Caco-2 (cell line): ENCODE data around the gene INTS12. TPM values are rescaled to one million over a fixed set of nuclear protein-coding genes. Genes with fewer than 3 reads are reported as not detected.

Source experiments
- BruUV-seq: library from RNA; stranded (reverse); fragments of 400-500 nt; replicated peaks from 2 replicates; lab custom pipeline; 2021; lab: Mats Ljungman, UMichigan
- CTCF ChIA-PET: fragments of 300-600 bp; sonication (Branson Sonifier 250); formaldehyde crosslinking; loops from one replicate; lab custom pipeline; 2022; ENCODE audit warnings: antibody characterized with exemption; lab: Charles Lee
- POLR2A ChIA-PET: fragments of 300-600 bp; sonication (Branson Sonifier 250); formaldehyde crosslinking; loops from one replicate; lab custom pipeline; 2022; ENCODE audit warnings: antibody characterized with exemption; lab: Charles Lee
- DNase-seq, 2 experiments: peaks; one replicate each; pipeline versions ENCODE4 v3.0.0 to v3.0.0-alpha.2; 2020 to 2022
- H3K27me3 ChIP-seq: replicated peaks from 2 replicates; pipeline ENCODE4 v1.6.0; 2011; ENCODE audit warnings: low read length; ENCODE audit not compliant: control insufficient read depth, insufficient read depth
- H3K36me3 ChIP-seq: 2 replicates; pipeline ENCODE4 v1.5.1; 2011; ENCODE audit warnings: low read length; ENCODE audit not compliant: control insufficient read depth, insufficient read depth
- H3K4me1 ChIP-seq: fragments of 250-450 bp; sonication (Bioruptor Pico); 2 replicates; pipeline ENCODE4 v1.5.1; 2020; ENCODE audit warnings: mild to moderate bottlenecking
- H3K4me3 ChIP-seq: 2 replicates; pipeline ENCODE4 v1.5.1; 2011; ENCODE audit warnings: low read depth, mild to moderate bottlenecking, control low read depth, low read length
- H3K9me3 ChIP-seq: fragments of 250-450 bp; sonication (Bioruptor Pico); 2 replicates; pipeline ENCODE4 v1.5.1; 2020; ENCODE audit warnings: mild to moderate bottlenecking, moderate library complexity
- H3K27ac Mint-ChIP-seq: one replicate; pipeline ENCODE4 v1.8.0; 2022; ENCODE audit warnings: mixed read lengths; ENCODE audit not compliant: unreplicated experiment
- H3K27me3 Mint-ChIP-seq: one replicate; pipeline ENCODE4 v1.8.0; 2022; ENCODE audit warnings: mixed read lengths; ENCODE audit not compliant: insufficient read depth, unreplicated experiment
- H3K36me3 Mint-ChIP-seq: one replicate; pipeline ENCODE4 v1.8.0; 2022; ENCODE audit warnings: mild to moderate bottlenecking, mixed read lengths; ENCODE audit not compliant: insufficient read depth, unreplicated experiment
- H3K4me1 Mint-ChIP-seq: one replicate; pipeline ENCODE4 v1.8.0; 2022; ENCODE audit warnings: low read depth, mixed read lengths; ENCODE audit not compliant: unreplicated experiment
- H3K4me3 Mint-ChIP-seq: one replicate; pipeline ENCODE4 v1.8.0; 2022; ENCODE audit warnings: mild to moderate bottlenecking, moderate library complexity, mixed read lengths; ENCODE audit not compliant: unreplicated experiment
- H3K9me3 Mint-ChIP-seq: one replicate; pipeline ENCODE4 v1.8.0; 2022; ENCODE audit warnings: mixed read lengths; ENCODE audit not compliant: unreplicated experiment
- CTCF ChIP-seq, 2 experiments: fragments of 200-600 bp in 1 of 2; IDR thresholded peaks; 1 replicate in 1 of 2; 2 replicates in 1 of 2; pipeline versions ENCODE4 v1.5.1 to v1.8.0; 2011 to 2022; ENCODE audit warnings: antibody characterized with exemption in 1 of 2, control low read depth in 1 of 2, inconsistent platforms in 1 of 2, low read depth in 1 of 2, low read length in 1 of 2, mild to moderate bottlenecking in 1 of 2, moderate library complexity in 1 of 2; ENCODE audit not compliant: insufficient read depth in 1 of 2, severe bottlenecking in 1 of 2, unreplicated experiment in 1 of 2
- intact Hi-C: fragments of 100-400 bp; cut with micrococcal nuclease; formaldehyde crosslinking; loops from one replicate; pipeline ENCODE4 v1.10.0; 2022; ENCODE audit not compliant: unreplicated experiment
- total RNA-seq: library from RNA; stranded (reverse); gene quantifications from 2 replicates; pipeline ENCODE4 v1.2.3, GENCODE V29; 2022

INTS12 gene
- total RNA-seq, 1 experiment from 2014 or later, result 16.1 TPM

DNA sequence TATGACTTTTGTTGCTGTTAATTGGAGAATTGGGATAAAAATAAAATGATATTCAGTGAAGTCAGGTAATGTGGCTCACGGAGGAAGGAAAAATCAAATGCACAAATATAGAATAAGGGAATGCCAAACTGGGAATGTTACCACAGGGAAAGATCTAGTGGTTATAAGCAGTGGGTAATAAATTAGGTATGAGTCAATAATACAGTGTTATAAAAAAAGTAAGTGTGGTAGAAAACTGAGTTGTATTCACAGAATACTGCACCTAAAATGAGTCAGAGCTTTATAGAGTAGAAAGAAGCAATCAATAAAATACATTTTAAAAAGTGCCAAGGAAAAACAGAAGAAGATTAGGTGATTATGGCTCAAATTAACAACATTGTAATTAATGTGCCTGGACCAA lies 34.5 kb downstream of the INTS12 start:
- no peak for DNase-seq
- Mint-ChIP-seq H3K4me1 (no peaks in the 10 kb centered on the region), H3K9me3 (no peaks in the 10 kb centered on the region), H3K4me3 (no peak overlapping the region), H3K27ac (no peak overlapping the region), H3K36me3 (no peaks in the 10 kb centered on the region), H3K27me3 (no peaks in the 10 kb centered on the region)
- TF ChIP-seq CTCF (IDR thresholded peaks at IDR 0.05; ENCODE audit: insufficient read depth in 1 of 2, low read depth in 1 of 2, low read length in 1 of 2, severe bottlenecking in 1 of 2, unreplicated experiment in 1 of 2), result no peak
- Histone ChIP-seq H3K27me3 (no peaks in the 10 kb centered on the region), H3K4me3 (no peak overlapping the region), H3K4me1 (no peaks in the 10 kb centered on the region), H3K9me3 (no peaks in the 10 kb centered on the region), H3K36me3 (no peaks in the 10 kb centered on the region)
- BruUV-seq, result no TSS peak
- intact Hi-C loops, result no loop called here
- ChIA-PET CTCF (no interaction called here), POLR2A (no interaction called here)

DNA sequence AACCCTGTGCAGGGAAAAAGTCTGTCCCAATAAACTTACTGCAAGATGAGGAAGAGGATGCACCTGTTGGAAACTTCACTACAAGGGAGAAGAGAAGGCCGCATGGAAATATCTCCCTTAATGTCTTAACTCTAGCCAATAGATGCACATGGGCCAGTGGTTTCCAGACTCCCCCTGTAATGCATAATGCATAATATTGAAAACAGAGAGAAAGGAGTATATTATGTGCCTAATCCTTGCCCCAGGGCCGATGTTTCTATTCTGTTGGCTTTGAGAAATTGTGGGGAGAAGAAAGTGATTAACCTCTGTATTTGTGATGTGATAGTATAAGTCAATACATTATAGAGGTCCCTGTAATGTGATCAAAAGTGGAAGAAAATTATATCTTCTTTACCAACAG lies 37.2 kb downstream of the INTS12 start:
- no peaks in the 10 kb centered on the region for H3K27me3 Mint-ChIP-seq
- H3K36me3 ChIP-seq, result no peaks in the 10 kb centered on the region
- H3K27me3 ChIP-seq, result no peaks in the 10 kb centered on the region
- no peak overlapping the region for H3K27ac Mint-ChIP-seq
- DNase-seq, result no peak
- intact Hi-C loops, result no loop called here
- no peak overlapping the region for H3K4me3 ChIP-seq
- H3K4me3 Mint-ChIP-seq, result no peak overlapping the region
- H3K36me3 Mint-ChIP-seq, result no peaks in the 10 kb centered on the region
- ChIA-PET CTCF (no interaction called here), POLR2A (no interaction called here)
- H3K4me1 Mint-ChIP-seq, result no peaks in the 10 kb centered on the region
- no peaks in the 10 kb centered on the region for H3K4me1 ChIP-seq
- no peaks in the 10 kb centered on the region for H3K9me3 Mint-ChIP-seq
- BruUV-seq, result no TSS peak
- H3K9me3 ChIP-seq, result no peaks in the 10 kb centered on the region
- no peak for TF ChIP-seq CTCF (IDR thresholded peaks at IDR 0.05; ENCODE audit: insufficient read depth in 1 of 2, low read depth in 1 of 2, low read length in 1 of 2, severe bottlenecking in 1 of 2, unreplicated experiment in 1 of 2)

- no TSS peak for BruUV-seq
- Histone ChIP-seq H3K4me1 (no peaks in the 10 kb centered on the region), H3K27me3 (no peaks in the 10 kb centered on the region), H3K4me3 (no peak overlapping the region), H3K36me3 (no peaks in the 10 kb centered on the region), H3K9me3 (no peaks in the 10 kb centered on the region)
- no peak for DNase-seq
- ChIA-PET CTCF (no interaction called here), POLR2A (no interaction called here)
- Mint-ChIP-seq H3K27ac (no peak overlapping the region), H3K4me1 (no peaks in the 10 kb centered on the region), H3K36me3 (no peaks in the 10 kb centered on the region), H3K27me3 (no peaks in the 10 kb centered on the region), H3K9me3 (no peaks in the 10 kb centered on the region), H3K4me3 (no peak overlapping the region)
- intact Hi-C loops, result no loop called here
- no peak for TF ChIP-seq CTCF (IDR thresholded peaks at IDR 0.05; ENCODE audit: insufficient read depth in 1 of 2, low read depth in 1 of 2, low read length in 1 of 2, severe bottlenecking in 1 of 2, unreplicated experiment in 1 of 2)
These were observed 37.8 kb downstream of the INTS12 start for GRCh38 chr4:105670684-105671083.
